ENCODE data around the gene GPR161. TPM values are rescaled to one million over a fixed set of nuclear protein-coding genes. Genes with fewer than 3 reads are reported as not detected.

GPR161 gene
- total and polyA plus RNA-seq, 2 of the 13 experiments (the other 11 are each of a cell fraction or from before 2014, with no cell fraction given), result 0.13 to 0.35 TPM

GRCh38 chr1:168090395-168090794 is 46.3 kb downstream of the GPR161 start (continued):
- TF ChIP-seq ZNF839 (CRISPR knock-in tag; IDR thresholded peaks at IDR 0.05; ENCODE audit: borderline replicate concordance), result no peak
- TF ChIP-seq ZKSCAN1 (IDR thresholded peaks at IDR 0.05; ENCODE audit: low read length), result no peak
- no peak for TF ChIP-seq GPN1 (CRISPR knock-in tag; IDR thresholded peaks at IDR 0.05; ENCODE audit: borderline replicate concordance)
- no peak for TF ChIP-seq POGZ (CRISPR knock-in tag; IDR thresholded peaks at IDR 0.05)
- no peak for TF ChIP-seq HINFP (CRISPR knock-in tag; IDR thresholded peaks at IDR 0.05; ENCODE audit: low read depth)
- TF ChIP-seq ZFP62 (CRISPR knock-in tag; IDR thresholded peaks at IDR 0.05), result no peak

GRCh38 chr1:168089979-168090337 is 46.8 kb downstream of the GPR161 start:
- H3K4me2 ChIP-seq (ENCODE audit: low read depth, low read length), result no peak overlapping the region
- in situ Hi-C loops (cut with HindIII; ENCODE audit: extremely low pct_ligation_motif_present, low pct_unique_long_range_greater_than_20kb), result loop anchor here (5.0 kb wide), 1 partner anchor 232 kb away; no protein-coding TSS in a partner anchor
- no TSS peak for BruUV-seq (replicated peaks)
- H3K9ac ChIP-seq (ENCODE audit: insufficient read depth, low read depth, low read length), result no peak overlapping the region
- H3K4me1 ChIP-seq (ENCODE audit: insufficient read depth, low read length), result no peaks in the 10 kb centered on the region
- TF ChIP-seq ZNF775 (CRISPR knock-in tag; IDR thresholded peaks at IDR 0.05; ENCODE audit: borderline replicate concordance) (no peak), ZNF629 (CRISPR knock-in tag; conservative IDR thresholded peaks at IDR 0.05) (peak; percentile 75)
- no peaks in the 10 kb centered on the region for H3K79me2 ChIP-seq (ENCODE audit: insufficient read depth, low read length)
- ATAC-seq (no peak), FAIRE-seq (no peak), DNase-seq (ENCODE audit: low spot score) (no peak)
- 97% methylated on average over 2 of the region's 2 CpGs for WGBS (ENCODE audit: low lambda C conversion rate)
- ChIA-PET CTCF (ENCODE audit: low intra/inter-chr PET ratio, low total read pairs) (no interaction called here), POLR2A (no interaction called here)
- H3K27ac ChIP-seq (ENCODE audit: extremely low read length, insufficient read depth, low read length), result no peak overlapping the region
- H4K20me1 ChIP-seq (ENCODE audit: insufficient read depth, low read length), result no peaks in the 10 kb centered on the region
- no peaks in the 10 kb centered on the region for H3K36me3 ChIP-seq (replicated peaks in 1 of 2; ENCODE audit: control insufficient read depth in 1 of 2, insufficient read depth in 2 of 2, low read length in 2 of 2)
- 0 out of 5 replicates have a peak, but pooled peaks cover 2% of the 10 kb centered on the region in 2 experiments for H3K27me3 ChIP-seq (ENCODE audit: control insufficient read depth in 1 of 2, insufficient read depth in 2 of 2, low read length in 2 of 2)
- intact Hi-C loops (cut with micrococcal nuclease; ENCODE audit: unreplicated experiment), result loop anchor here (5.0 kb wide), 1 partner anchor 57 kb away; no protein-coding TSS in a partner anchor
- H2AFZ ChIP-seq (ENCODE audit: low read length), result no peak overlapping the region
- no peaks in the 10 kb centered on the region for H3K9me3 ChIP-seq (ENCODE audit: low read length)
- no peak overlapping the region for H3K4me3 ChIP-seq (replicated peaks in 1 of 3; ENCODE audit: insufficient read depth in 1 of 3, low read depth in 2 of 3, low read length in 3 of 3)
